ENCODE data around the gene FBXW10B. TPM values are rescaled to one million over a fixed set of nuclear protein-coding genes. Genes with fewer than 3 reads are reported as not detected.
"Not testable (repeated sequence)": the region's sequence is repeated elsewhere in the genome, so short reads cannot be mapped to it uniquely, and the experiment has no call there.

Gene FBXW10B, protein sequence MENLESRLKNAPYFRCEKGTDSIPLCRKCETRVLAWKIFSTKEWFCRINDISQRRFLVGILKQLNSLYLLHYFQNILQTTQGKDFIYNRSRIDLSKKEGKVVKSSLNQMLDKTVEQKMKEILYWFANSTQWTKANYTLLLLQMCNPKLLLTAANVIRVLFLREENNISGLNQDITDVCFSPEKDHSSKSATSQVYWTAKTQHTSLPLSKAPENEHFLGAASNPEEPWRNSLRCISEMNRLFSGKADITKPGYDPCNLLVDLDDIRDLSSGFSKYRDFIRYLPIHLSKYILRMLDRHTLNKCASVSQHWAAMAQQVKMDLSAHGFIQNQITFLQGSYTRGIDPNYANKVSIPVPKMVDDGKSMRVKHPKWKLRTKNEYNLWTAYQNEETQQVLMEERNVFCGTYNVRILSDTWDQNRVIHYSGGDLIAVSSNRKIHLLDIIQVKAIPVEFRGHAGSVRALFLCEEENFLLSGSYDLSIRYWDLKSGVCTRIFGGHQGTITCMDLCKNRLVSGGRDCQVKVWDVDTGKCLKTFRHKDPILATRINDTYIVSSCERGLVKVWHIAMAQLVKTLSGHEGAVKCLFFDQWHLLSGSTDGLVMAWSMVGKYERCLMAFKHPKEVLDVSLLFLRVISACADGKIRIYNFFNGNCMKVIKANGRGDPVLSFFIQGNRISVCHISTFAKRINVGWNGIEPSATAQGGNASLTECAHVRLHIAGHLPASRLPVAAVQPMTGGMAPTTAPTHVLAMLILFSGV
- total RNA-seq, result 0.31 and 1.3 TPM in 2 replicates
- 3.3 TPM for polyA plus RNA-seq (2012)

DNA sequence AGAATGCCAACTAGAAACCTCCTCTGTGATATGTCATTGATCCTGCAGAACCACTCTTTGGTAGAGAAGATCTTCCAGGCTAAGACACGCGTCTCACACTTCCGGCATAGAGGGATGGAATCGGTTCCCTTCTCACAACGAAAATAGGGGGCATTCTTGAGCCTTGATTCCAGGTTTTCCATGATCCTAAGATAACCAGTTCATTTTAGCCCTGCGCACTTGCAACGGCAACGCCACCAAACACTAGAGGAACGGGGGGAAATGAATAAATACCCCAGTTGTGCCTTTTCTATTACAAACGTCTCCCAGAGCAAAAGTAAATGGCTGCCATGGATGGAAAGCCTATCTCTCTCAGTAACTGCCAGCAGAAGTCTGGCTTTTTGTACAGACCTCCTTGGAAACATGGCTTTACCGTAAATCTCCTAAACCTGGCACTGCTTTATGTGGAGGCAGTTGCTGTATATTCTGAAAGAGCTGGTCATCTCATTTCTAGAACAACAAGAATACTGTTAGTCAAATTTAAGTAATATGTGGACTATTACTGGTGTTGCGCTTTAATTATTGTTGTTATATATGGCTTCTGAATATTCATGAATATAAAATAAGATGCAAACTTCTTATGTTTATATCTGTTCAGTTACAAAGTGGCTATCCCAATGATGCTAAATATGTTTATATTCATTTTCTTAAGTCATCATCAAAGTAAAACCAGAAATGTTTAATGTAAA lies at the start of gene FBXW10B:
Gene FBXW10B (minus strand): TSS at position 374 of the 728 bp plus-strand sequence. CDS start 192 bp downstream, at position 182.
- not testable (repeated sequence) for DNase-seq (ENCODE audit: low read depth)

DNA sequence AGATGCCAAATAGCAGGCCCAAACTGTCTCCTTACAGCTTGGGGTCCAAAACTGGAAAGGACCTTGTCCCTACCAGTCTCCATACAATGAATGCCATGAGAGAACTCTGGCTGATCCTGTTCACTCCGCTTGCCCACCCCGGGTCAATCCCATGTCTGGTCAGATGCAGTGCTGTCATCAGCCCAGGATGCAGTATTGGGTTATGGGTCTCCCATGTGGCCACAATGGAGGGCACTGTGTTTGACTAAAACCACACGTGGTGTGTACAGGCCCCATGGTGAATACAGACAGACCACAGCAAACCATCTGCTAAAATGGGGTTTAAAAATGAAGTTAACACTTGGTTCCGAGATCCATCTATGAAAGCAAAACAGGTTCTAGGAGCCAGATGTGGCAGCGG lies 44.2 kb upstream of the FBXW10B start:
- peak; percentile 77 for DNase-seq (ENCODE audit: low read depth)

DNA sequence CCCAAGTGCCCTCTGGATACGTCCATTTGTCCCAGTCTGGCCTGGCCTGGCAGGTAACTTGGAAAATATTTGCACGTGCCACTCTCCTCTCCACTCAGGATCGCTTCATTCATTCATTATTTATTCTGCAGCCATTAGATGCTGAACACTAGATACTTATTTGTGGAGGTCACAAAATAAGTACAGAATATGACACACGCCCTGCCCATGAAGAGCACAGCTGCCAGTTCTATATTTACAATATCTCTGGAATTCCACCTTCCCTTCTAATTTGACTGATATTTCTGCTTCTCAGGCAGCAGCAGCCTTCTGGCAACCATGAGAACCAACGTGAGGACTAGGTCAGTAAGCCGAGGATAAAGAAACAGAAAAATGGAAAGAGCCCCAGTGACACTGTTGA lies 43.7 kb upstream of the FBXW10B start:
- peak; percentile 57 for DNase-seq (ENCODE audit: low read depth)

DNA sequence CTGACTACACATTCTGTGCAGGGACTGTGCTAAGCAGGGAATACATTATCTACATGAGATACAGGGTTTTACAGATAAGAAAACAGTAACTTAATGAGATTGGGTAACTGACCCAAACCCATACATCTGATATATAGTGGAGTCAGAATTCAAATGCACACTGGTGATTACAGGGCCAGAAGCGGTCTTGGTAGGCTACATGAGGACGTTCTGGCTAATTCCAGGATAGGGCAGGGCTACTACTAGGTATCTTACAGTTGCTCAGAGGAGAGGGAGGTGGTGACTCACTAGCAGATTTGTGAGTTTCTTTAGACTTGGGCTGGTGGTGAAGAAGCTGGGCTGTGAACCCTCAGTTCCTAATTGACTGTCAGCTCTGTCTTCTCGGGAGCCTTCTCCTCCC lies 43.2 kb upstream of the FBXW10B start:
- peak; percentile 45 for DNase-seq (ENCODE audit: low read depth)

DNA sequence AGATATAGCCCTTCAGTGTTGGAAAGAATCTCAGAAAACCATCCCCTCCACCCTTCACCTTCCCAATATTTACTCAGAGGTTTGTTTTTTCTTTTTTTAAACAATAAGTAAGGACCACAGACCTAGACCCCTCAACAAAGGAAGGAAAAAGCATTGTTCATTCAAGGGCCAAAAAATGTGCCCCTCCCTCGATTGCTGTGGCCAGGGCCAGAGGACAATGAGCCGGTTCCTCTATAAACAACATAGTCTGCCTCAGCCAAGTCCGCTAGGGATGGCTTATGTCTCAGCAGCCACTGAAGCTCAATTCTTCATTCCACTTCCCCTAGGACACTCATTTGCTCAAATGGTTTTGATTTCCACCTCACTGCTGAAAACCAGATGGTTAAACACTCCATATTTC lies 40.6 kb upstream of the FBXW10B start:
- no peak for DNase-seq (ENCODE audit: low read depth)

DNA sequence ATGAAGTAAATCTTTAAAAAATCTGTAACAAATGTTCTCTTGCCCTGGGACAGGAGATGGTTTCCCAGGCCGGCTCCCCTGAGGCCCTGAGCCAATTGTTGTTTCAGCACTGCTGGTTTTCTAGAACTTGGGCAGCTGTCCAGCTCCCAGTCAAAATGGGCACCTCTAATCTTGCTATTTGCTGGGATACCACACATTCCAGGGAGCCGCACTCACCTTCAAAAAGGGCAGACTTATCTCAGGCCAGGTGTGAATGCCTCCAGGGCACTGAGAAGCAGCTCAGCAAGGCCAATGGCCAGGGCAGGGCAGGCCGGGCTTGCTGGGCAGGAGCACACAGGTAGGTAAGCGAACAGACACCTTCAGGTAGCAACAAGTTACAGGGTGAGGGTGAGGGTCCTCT lies 40.2 kb upstream of the FBXW10B start:
- peak; percentile 75 for DNase-seq (ENCODE audit: low read depth)

DNA sequence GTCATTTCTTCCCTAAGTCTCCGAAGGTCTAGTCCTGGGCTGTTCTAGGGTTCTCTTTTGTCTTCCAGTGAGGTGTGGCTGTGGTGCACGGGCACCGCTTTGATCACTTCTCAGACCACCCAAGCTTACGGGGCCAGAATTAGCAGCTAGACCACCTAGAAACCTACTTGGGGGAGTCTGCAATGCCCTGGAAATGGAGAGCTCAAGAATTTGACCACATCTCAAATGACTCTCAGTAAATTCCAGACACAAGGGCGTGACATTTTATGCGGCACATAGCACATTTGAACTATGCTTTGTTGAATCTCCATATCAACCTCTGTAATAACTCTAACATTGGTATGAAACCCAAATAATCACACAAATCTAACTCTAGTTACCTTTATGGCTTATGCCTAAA lies 39.7 kb upstream of the FBXW10B start:
- peak; percentile 55 for DNase-seq (ENCODE audit: low read depth)

DNA sequence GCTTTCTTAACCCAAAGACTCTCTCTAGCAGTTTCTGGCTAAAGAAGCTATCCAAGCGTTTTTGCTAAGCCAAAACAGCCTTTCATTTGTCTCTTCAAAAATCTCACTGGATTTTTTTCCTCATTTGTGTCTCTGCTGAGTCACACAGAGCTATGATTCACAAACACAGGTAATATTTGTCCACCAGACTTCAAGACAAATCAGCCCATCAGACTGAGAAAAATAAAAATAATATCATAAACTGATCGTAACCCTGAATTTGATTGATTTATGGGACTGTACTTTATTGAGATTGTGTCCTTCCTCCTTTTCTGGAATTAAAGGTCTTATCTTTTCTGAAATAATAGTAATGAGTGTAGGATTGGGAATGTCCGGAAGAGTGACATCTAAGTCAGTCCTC lies 38.8 kb upstream of the FBXW10B start:
- DNase-seq (ENCODE audit: low read depth), result no peak

DNA sequence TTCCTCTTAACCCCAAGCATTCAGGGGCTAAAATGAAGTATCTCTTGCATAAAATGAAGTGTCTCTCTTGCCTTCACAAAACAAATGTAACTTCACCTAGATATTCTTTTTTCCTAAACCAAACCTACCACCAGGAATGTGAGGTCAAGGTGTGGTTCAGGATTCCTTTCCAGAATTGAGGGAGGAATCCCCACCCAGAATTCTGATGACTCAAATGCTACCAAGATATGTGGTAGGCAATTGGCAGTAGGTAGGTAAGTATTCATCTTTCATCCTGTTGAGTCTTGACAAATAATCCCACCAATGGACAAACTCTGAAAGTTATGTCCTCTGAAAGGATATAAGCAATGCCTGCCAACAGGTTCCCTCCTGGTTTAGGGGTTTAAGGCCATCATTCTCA lies 38.4 kb upstream of the FBXW10B start:
- no peak for DNase-seq (ENCODE audit: low read depth)

DNA sequence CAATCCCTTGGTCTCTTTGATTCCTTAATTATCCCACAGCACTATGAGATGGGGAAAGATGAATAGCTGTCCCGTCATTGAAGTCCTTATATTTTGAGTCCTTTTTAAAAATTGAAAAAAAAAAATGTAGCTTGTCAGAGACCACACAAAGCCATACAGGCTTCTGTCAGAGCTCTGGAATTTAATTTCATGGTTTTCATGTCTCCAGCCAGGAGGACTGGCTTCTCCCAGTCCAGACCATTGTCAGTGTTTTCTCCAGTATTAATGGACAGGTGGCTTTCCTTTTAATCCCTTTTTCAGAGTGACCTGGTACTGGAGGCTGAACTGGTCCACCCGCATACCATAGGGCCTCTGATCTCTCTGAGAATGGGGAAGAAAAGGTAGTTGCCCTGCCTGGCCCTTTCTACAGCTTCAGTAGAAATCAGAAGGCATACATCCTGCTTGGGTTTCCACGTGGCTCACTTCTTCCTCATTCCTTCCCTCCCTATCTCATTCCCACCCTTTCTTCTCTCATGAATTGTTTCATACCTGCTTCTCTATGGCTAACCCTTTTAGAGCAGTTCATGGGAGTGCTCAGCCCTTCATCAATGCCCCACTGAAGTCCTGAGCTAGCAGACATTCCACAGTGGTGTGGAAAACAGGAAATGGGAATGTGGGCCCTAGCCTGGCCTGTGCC lies 35.5 kb upstream of the FBXW10B start:
- peak; percentile 43 for DNase-seq (ENCODE audit: low read depth)

DNA sequence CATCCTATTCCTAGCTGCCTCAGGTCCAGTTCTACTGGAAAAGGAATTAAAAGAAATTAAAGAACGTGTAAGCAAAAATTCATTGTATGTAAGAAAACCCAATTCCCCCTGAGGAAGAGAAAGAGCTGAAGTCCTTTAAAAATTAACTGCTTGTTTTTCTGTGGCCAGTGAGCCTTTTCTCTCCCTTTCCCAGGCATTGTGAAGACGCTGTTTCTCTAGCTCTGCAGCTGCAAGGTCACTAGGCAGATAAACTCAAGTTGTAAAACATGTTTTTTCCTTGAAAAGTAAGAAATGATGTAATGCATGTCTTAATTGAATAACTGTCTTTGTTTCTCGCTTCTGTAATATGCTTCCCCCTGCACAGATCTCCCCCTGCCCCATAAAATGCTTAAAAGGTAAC lies 34.9 kb upstream of the FBXW10B start:
- not testable (repeated sequence) for DNase-seq (ENCODE audit: low read depth)

DNA sequence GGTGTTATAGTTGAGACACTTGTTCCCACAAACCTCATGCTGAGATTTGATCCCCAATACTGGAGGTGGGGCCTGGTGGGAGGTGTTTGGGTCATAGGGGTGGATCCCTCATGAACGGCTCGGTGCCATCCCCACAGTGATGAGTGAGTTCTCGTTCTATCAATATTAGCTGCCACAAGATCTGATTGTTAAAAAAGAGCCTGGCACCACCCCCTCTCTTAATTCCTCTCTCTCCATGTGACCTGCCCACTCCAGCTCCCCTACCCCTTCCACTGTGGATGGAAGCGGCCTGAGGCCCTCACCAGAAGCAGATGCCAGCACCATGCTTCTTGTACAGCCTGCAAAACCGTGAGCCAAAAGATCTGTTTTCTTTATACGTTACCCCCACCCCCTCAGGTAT lies 33.5 kb upstream of the FBXW10B start:
- no peak for DNase-seq (ENCODE audit: low read depth)

DNA sequence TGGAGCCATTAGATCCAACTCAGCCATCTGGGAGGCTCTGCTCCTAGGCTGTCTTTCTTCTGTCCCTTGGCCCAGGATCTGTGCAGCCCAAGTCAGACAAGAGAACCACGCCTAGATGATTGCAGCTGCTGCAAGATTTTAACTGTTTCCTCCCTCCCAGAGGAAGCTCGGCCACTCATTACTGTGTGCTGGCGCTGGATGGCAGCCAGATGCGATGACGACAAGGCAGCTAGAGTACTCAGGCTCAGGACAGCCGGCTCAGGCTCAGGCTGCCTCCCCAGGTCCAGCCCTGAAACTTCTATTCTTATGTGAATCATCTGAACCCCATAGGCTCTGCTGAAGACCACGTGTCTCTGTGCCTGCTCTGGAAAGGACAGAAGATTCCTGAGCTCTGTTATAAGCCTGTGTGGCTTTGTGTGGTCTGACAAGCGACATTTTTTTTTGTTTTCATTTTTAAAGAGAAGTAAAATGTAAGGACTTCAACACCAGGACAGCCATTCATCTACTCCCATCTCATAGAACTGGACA lies 32.1 kb upstream of the FBXW10B start:
- DNase-seq (ENCODE audit: low read depth), result peak; percentile 100

DNA sequence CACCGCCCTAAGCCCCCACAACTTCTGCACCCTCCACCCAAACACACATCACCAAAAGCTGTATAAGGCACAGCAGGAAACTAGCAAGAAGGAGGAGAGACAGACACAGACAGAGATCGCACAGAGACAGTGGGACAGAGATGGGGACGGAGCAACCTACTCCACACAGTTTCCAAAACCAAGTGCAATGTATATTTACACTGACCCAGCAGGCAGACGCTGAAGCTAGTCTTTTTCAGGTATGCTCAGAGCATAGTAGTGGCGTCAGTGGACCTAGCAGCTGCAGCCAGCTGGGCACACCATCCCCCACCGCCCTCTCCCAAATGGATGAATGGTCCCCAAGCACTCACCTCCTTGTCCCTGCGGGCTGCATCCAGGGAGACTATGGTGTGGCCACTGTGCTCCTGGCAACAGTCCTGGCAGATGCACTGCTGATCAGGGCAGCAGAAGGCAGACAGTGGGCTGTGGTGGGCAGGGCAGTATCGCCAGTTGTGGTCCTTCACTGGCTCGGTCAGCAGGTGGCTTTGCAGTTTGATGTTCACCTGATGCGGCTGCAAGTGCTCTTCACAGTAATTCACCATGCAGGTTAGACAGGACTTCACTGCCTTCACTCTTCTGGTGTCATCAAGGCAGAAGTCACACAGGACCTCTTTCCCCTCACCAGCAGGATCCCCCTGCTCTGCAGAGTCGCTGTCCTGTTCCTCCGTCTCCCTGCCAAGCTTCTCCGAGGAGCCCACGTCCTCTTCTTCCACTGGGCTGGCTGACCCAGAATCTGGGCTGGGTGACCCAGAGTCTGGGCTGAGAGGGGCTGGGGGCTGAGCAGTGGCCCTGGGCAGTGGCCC lies 31.5 kb upstream of the FBXW10B start:
- DNase-seq (ENCODE audit: low read depth), result peak; percentile 52

DNA sequence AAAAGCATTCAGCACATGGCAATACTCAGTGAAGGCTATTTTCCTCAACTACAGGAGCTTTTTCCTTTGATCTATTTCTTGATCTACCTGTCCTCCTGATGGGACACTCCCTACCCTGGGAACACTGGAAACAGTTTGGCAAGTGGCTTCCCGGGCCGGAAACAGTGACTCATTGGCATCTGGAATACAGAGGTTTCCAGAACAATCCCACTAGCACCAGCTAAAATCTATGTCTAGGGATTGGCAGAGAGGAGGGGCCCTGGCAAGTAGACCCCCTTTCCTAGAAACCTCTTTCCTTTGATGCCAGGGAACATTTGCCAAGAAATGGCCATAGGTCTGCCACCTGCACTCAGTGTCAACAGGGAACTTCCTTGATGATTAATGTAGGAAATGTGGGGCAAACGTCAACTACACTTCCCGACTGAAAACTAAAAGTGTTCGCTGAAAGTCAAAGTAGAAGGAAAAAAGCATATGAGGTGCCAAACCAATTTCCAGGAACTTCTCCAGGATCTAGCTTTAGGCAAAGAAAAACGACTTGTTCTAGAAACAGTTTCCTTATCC lies 30.4 kb upstream of the FBXW10B start:
- DNase-seq (ENCODE audit: low read depth), result peak; percentile 49

DNA sequence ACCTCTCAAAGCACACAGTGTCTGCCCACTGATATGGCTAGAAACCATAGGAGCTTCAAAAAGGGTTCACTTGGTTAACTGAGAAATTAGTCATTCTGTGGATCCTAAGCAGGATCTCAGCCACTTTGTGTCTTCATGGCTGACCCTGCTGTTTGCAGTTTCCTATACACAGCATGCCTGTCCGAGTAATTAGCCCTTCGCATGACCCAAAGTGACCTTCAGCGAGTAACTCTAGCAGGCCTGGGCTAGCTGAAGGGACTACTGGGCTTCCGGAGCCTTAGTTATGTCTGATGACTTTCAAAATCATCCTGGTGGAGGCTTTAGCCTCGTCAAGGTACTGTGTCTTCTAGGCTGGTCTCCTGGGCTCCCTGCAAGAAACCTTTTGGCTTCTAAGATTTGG lies 28.9 kb upstream of the FBXW10B start:
- DNase-seq (ENCODE audit: low read depth), result peak; percentile 21

DNA sequence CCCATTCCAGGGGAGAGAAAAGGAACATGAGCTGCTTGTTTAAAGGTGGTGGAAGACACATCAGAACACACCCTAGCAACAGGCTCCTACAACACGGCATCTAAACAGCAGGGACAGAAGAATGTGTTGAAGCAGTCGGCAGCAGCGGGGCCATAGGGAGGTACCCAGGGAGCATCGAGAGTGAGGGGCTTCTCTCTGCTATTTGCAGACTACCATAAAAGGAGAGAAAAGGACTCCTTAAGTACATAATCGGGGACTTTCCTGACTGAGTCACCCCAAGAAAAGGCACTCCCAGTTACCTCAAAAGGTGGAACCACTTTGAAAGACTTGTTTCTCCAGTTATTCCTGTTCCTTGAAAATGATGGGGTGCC lies 26.4 kb upstream of the FBXW10B start:
- DNase-seq (ENCODE audit: low read depth), result peak; percentile 42

DNA sequence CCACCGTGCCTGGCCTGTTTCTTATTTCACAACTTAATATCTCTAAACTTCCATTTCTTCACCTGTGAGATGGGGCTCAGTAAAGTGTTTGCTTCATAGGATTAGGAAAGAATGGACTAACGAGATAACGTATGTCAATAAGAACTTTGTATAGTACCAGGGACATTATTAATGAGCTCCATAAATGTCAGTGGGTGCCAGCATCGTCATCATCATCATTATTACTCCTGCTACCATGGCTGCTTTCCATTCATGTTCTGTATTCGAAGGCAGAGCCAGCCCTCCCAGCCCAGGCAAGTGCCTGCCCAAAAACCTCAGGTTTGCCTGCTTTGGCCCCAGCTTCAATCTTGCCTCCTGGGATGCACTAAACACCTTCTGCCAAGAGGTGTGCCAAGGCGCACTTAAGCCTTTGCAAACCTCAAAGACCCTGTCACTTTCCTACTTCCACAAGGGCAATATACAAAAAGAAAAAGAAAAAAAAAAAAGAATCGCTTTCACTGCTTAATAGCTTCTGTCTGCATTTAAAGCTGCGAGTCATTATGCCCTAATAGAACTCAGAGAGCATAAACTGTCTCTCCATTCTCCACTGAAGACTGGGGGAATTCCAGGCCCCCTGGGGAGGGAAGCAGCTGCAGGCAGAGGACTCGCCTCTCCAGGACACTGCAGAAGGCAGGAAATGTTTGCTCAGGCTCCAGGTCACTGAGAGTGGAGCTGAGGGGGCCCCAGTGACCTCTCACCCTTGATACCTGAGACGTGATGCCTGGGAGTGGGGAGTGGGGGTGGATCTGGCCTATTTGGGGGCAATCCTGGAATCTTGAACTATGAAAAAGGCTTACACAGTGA lies 25.8 kb upstream of the FBXW10B start:
- peak; percentile 70 for DNase-seq (ENCODE audit: low read depth)
